ENCODE results near the gene ACOX3.

- TF ChIP-seq POLR2A (IDR thresholded peaks at IDR 0.05; ENCODE audit: low read length) (no peak), NPAS2 (CRISPR knock-in tag; IDR thresholded peaks at IDR 0.05; ENCODE audit: borderline replicate concordance) (no peak), NR3C1 (IDR thresholded peaks at IDR 0.05) (no peak), NFE2L2 (conservative IDR thresholded peaks at IDR 0.05; ENCODE audit: low read length) (no peak), CTCF (IDR thresholded peaks at IDR 0.05) (no peak), EP300 (IDR thresholded peaks at IDR 0.05) (no peak), FOSL2 (IDR thresholded peaks at IDR 0.05) (no peak), FOSL2 (CRISPR knock-in tag; IDR thresholded peaks at IDR 0.05) (no peak)
- TF ChIP-seq, protein P1, sequence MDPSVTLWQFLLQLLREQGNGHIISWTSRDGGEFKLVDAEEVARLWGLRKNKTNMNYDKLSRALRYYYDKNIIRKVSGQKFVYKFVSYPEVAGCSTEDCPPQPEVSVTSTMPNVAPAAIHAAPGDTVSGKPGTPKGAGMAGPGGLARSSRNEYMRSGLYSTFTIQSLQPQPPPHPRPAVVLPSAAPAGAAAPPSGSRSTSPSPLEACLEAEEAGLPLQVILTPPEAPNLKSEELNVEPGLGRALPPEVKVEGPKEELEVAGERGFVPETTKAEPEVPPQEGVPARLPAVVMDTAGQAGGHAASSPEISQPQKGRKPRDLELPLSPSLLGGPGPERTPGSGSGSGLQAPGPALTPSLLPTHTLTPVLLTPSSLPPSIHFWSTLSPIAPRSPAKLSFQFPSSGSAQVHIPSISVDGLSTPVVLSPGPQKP (IDR thresholded peaks at IDR 0.05; ENCODE audit: low read depth, low read length) = no peak
These were observed 61.2 kb downstream of the ACOX3 start for GRCh38 chr4:8379281-8379680.
